ENCODE measurements around the gene CCDC14.

DNA sequence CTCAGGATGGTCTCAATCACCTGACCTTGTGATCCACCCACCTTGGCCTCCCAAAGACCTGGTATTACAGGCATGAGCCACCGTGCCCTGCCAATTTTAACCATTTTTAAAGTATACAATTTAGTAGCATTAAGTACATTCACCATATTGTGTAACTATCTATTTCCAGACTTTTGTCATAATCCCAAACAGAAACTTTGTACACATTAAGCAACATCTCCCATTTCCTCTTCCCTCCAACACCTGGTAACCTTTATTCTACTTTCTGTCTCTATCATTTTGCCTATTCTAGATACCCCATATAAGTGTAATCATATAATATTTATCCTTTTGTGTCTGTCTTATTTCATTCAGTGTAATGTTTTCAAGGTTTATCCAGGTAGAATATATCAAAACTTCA lies 68.0 kb downstream of the CCDC14 start:
- TF ChIP-seq CTCF (optimal IDR thresholded peaks at IDR 0.05 in 1 of 3, IDR thresholded peaks at IDR 0.05 in 1 of 3, conservative IDR thresholded peaks at IDR 0.05 in 1 of 3; ENCODE audit: extremely low read depth in 1 of 3, insufficient read depth in 2 of 3, low read length in 3 of 3) (no peak), EZH2 (IDR thresholded peaks at IDR 0.05; ENCODE audit: low read length) (no peak)
